Adipocyte (in vitro differentiated cells): ENCODE measurements around the gene HFE.
"Not testable (repeated sequence)": the region's sequence is repeated elsewhere in the genome, so short reads cannot be mapped to it uniquely, and the experiment has no call there.

ENCODE experiments used
- DNase-seq: peaks from one replicate; pipeline ENCODE4 v3.0.0-alpha.2; 2015; ENCODE audit warnings: low read depth
- H3K27me3 ChIP-seq: replicated peaks from 2 replicates; pipeline ENCODE4 v1.7.0; 2013; ENCODE audit warnings: mild to moderate bottlenecking, low read length, moderate library complexity; ENCODE audit not compliant: control insufficient read depth, insufficient read depth
- H3K36me3 ChIP-seq: 2 replicates; pipeline ENCODE4 v1.7.0; 2013; ENCODE audit warnings: low read length, mild to moderate bottlenecking, moderate library complexity; ENCODE audit not compliant: control insufficient read depth, insufficient read depth, severe bottlenecking
- H3K4me1 ChIP-seq: 2 replicates; pipeline ENCODE4 v1.7.0; 2013; ENCODE audit warnings: mild to moderate bottlenecking, low read length, moderate library complexity; ENCODE audit not compliant: control insufficient read depth, insufficient read depth
- H3K4me3 ChIP-seq: 2 replicates; pipeline ENCODE4 v1.7.0; 2013; ENCODE audit warnings: mild to moderate bottlenecking, low read length, moderate library complexity
- H3K9ac ChIP-seq: 2 replicates; pipeline ENCODE4 v1.7.0; 2013; ENCODE audit warnings: mild to moderate bottlenecking, low read length, moderate library complexity
- H3K9me3 ChIP-seq: 2 replicates; pipeline ENCODE4 v1.7.0; 2013; ENCODE audit warnings: mild to moderate bottlenecking, low read length, moderate library complexity; ENCODE audit not compliant: control insufficient read depth

Gene HFE, protein sequence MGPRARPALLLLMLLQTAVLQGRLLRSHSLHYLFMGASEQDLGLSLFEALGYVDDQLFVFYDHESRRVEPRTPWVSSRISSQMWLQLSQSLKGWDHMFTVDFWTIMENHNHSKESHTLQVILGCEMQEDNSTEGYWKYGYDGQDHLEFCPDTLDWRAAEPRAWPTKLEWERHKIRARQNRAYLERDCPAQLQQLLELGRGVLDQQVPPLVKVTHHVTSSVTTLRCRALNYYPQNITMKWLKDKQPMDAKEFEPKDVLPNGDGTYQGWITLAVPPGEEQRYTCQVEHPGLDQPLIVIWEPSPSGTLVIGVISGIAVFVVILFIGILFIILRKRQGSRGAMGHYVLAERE

DNA sequence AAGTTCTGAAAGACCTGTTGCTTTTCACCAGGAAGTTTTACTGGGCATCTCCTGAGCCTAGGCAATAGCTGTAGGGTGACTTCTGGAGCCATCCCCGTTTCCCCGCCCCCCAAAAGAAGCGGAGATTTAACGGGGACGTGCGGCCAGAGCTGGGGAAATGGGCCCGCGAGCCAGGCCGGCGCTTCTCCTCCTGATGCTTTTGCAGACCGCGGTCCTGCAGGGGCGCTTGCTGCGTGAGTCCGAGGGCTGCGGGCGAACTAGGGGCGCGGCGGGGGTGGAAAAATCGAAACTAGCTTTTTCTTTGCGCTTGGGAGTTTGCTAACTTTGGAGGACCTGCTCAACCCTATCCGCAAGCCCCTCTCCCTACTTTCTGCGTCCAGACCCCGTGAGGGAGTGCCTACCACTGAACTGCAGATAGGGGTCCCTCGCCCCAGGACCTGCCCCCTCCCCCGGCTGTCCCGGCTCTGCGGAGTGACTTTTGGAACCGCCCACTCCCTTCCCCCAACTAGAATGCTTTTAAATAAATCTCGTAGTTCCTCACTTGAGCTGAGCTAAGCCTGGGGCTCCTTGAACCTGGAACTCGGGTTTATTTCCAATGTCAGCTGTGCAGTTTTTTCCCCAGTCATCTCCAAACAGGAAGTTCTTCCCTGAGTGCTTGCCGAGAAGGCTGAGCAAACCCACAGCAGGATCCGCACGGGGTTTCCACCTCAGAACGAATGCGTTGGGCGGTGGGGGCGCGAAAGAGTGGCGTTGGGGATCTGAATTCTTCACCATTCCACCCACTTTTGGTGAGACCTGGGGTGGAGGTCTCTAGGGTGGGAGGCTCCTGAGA, at the start of gene HFE:
HFE (plus strand) TSS at position 146 of the 832 bp plus-strand sequence; CDS start at position 158, 12 bp downstream.
- DNase-seq, result peak; percentile 83
- Histone ChIP-seq H3K4me1 (peaks cover 20% of the 10 kb centered on the region), H3K4me3 (peak within 1 kb of the TSS; percentile 94), H3K36me3 (peaks cover 4% of the 10 kb centered on the region), H3K9ac (peak within 1 kb of the TSS; percentile 94), H3K27me3 (no peaks in the 10 kb centered on the region), H3K9me3 (no peaks in the 10 kb centered on the region)

DNA sequence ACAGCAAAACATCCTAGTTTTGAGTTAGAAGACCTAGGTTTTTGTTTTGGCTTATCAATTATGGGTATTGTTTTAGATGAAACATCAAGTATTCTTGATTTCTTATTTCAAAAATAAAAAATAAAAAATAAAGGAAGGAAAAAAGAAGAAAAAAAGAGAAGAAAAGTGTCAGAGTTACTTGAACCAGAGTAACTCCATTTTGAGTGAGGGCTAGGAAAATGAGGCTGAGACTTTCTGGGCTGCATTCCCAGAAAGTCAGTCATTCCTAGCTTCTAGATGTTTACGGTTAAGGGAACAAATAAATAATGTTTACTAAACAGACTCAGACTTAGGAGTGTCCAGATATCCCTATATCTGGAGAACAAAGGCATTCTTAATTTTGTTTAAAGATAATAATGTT, 45.3 kb upstream of the HFE start:
- no peak for DNase-seq
- H3K9me3 ChIP-seq, result no peaks in the 10 kb centered on the region
- H3K36me3 ChIP-seq, result no peaks in the 10 kb centered on the region
- no peak overlapping the region for H3K9ac ChIP-seq
- peaks cover 21% of the 10 kb centered on the region for H3K4me1 ChIP-seq
- H3K27me3 ChIP-seq, result no peaks in the 10 kb centered on the region
- H3K4me3 ChIP-seq, result no peak overlapping the region

DNA sequence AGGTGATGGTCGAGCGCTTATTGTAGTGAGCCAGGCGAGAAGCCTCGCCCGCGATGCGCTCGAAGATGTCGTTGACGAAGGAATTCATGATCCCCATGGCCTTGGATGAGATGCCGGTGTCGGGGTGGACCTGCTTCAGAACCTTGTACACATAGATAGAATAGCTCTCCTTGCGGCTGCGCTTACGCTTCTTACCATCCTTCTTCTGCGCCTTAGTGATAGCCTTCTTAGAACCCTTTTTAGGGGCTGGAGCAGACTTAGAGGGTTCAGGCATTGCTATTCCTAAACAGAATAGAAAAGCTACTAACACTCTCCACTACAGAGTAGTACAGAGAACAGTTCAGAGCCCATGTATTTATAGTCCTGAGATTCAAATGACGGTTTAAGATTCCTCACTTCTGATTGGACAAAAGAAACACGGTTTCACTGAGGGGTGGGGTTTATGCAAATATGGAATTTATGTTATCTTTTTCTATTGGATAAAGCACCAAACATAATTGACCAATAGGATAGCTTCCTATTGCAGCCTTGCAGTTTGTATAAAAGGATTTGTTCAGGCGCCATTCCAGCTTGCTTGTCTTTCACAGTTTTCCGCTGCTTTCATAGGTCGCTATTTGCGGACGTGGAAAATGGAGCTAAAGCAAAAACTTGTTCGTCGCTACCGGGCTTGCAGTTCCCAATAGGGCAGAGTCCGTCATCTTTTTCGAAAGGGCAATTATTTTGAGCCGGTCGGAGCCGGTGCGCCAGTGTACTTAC, 43.7 kb upstream of the HFE start:
- DNase-seq, result peak; percentile 98
- Histone ChIP-seq H3K27me3 (no peaks in the 10 kb centered on the region), H3K4me3 (peak overlapping the region; percentile 79), H3K36me3 (no peaks in the 10 kb centered on the region), H3K9me3 (no peaks in the 10 kb centered on the region), H3K9ac (peak overlapping the region; percentile 73), H3K4me1 (peaks cover 21% of the 10 kb centered on the region)

DNA sequence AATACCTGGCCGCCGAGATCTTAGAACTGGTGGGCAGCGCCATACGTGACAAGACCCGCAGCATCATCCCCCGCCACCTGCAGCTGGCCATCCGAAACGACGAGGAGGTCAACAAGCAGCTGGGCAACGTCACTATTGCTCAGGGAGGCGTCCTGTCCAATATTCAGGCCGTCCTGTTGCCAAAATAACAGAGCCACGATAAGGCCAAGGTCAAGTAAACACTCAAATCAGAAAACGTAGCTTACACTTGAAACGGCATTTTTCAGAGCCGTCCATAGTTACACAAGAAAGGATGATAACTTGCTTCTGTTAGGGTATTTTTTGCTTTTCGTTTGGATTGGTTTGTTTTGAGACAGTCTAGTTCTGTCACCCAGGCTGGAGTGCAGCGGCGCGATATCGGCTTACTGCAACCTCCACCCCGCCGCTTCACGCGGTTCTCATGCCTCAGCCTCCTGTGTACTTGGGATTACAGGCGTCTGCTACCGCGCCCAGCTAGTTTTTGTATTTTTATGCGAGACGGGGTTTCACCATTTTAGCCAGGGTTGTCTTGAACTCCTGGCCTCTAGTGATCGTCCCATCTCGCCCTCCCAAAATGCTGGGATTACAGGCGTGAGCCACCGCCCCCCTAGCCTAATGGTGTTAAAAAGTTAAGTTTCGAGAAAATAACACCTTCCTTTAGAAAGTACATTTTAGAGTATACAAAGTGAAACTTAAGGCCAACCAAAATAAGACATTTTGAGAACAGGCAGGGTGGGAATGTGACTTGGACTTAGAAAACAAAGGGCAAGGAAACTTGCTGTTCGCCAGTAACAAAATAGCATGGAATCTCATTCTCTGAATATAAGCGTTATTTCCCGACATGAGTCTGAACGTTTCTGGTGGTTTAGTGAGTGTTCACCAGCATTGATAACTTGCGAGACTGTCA, 42.8 kb upstream of the HFE start:
- Histone ChIP-seq H3K9ac (peak overlapping the region; percentile 73), H3K9me3 (no peaks in the 10 kb centered on the region), H3K4me3 (peak overlapping the region; percentile 79), H3K36me3 (no peaks in the 10 kb centered on the region), H3K4me1 (peaks cover 21% of the 10 kb centered on the region), H3K27me3 (no peaks in the 10 kb centered on the region)
- peak; percentile 72 for DNase-seq

DNA sequence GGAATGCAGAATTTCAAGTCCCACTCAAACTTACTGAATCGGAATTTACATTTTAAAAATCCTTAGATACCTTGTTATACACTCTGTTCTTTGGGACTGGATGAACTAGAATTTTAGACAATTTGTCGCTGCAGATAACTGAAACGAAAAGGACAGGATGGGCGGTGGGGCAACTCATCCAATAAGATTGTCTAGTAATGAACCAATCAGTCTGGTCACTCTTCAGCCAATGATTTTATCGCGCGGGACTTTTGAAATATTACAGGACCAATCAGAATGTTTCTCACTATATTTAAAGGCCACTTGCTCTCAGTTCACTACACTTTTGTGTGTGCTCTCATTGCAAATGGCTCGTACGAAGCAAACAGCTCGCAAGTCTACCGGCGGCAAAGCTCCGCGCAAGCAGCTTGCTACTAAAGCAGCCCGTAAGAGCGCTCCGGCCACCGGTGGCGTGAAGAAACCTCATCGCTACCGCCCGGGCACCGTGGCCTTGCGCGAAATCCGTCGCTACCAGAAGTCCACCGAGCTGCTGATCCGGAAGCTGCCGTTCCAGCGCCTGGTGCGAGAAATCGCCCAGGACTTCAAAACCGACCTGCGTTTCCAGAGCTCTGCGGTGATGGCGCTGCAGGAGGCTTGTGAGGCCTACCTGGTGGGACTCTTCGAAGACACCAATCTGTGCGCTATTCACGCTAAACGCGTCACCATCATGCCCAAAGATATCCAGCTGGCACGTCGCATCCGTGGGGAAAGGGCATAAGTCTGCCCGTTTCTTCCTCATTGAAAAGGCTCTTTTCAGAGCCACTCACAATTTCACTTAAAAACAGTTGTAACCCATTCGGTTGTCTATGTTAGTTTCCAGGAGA, 41.9 kb upstream of the HFE start:
- H3K4me3 ChIP-seq, result peak overlapping the region; percentile 79
- H3K9me3 ChIP-seq, result no peaks in the 10 kb centered on the region
- DNase-seq, result peak; percentile 97
- peak overlapping the region; percentile 73 for H3K9ac ChIP-seq
- H3K27me3 ChIP-seq, result no peaks in the 10 kb centered on the region
- no peaks in the 10 kb centered on the region for H3K36me3 ChIP-seq
- H3K4me1 ChIP-seq, result peaks cover 21% of the 10 kb centered on the region

DNA sequence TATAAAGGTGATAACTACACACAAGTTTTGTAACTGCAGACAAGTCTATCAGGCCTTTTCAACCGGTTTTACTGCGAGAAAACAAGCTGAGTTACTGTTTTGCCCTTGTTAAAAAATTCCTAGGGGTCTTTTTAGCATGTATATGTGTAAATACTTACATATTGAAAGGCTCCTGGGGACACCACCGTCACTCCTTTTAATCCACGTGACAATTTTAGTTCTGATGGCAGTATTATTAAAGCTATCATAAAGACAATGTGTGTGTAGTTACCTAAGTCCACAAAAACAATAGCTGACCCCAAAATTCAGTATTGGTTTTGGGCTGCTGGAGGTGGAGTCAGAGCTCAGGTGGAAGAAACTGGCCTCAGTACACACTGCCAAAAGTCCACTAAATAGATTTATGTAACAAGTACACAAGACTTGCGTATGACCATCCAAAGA, 41.3 kb upstream of the HFE start:
- Histone ChIP-seq H3K27me3 (no peaks in the 10 kb centered on the region), H3K36me3 (no peaks in the 10 kb centered on the region), H3K9me3 (no peaks in the 10 kb centered on the region), H3K4me1 (peaks cover 21% of the 10 kb centered on the region), H3K9ac (peak overlapping the region; percentile 73), H3K4me3 (peak overlapping the region; percentile 79)
- no peak for DNase-seq

DNA sequence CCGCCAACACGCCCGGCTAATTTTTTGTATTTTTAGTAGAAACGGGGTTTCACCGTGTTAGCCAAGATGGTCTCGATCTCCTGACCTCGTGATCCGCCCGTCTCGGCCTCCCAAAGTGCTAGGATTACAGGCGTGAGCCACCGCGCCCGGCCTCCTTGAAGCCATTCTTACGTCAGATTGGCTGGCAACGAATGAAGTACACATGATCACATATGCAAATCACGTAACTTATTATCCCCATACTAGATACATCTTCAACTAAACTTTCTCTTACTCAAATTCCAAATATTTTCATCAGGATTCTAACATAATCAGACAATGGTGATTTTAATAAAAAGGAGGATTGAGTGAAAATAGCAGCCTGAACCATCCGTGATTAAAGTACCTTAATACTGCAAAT, 39.9 kb upstream of the HFE start:
- DNase-seq, H3K4me3 ChIP-seq, H3K27me3 ChIP-seq, H3K9me3 ChIP-seq, H3K9ac ChIP-seq, H3K36me3 ChIP-seq: not testable (repeated sequence)
- H3K4me1 ChIP-seq, result peaks cover 21% of the 10 kb centered on the region

DNA sequence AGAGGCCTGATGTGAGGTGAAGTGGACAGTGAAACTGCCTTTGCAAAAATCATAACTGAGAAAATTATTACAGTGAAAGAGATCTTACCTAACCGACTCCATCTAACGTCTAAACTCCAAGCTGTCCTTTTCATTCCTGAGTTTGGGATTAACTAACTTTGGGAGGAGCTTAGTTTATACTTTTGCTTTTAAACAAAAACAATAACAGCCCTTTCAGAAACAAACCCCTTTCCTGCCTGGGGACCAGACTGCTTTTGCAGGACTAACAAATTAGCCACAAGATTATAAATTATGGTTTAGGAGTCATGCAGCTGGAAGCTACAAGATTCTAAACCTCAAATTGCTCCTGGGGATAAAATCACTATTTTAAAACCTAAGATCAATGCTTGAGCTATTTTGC, 38.6 kb upstream of the HFE start:
- no peaks in the 10 kb centered on the region for H3K36me3 ChIP-seq
- no peaks in the 10 kb centered on the region for H3K27me3 ChIP-seq
- DNase-seq, result no peak
- no peaks in the 10 kb centered on the region for H3K9me3 ChIP-seq
- no peak overlapping the region for H3K4me3 ChIP-seq
- H3K4me1 ChIP-seq, result peaks cover 15% of the 10 kb centered on the region
- no peak overlapping the region for H3K9ac ChIP-seq

DNA sequence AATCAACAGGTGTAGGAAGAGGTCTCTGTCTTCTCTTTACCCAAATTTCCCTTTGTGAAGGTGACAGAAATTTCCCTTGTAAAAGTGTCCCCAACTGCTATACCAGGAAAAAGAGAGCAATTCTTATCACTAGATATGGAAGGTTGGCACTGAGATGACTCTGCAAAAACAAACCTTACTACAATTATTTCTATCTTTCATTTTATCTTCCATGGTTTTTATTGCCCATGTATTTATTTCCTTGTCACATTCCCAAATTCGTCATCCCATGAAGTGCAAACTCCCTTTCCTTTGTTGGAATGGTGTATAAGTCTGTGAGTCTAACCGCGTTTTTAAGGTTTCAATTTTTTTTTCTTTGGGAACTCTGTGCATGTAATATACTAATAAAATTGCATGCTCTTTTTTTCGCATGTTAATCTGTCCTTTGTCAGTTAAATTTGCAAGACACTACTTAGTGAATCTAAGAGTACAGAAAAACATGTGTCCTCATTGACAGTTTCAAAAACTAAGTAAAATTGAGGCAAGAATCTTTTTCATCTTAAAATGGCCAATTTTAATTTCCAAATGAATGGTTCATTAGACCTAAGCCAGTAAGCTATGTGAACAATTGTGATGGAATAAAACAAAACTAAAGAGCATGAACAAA, 35.4 kb upstream of the HFE start:
- Histone ChIP-seq H3K4me3 (no peak overlapping the region), H3K36me3 (no peaks in the 10 kb centered on the region), H3K9ac (no peak overlapping the region), H3K4me1 (peaks cover 5% of the 10 kb centered on the region), H3K27me3 (no peaks in the 10 kb centered on the region), H3K9me3 (no peaks in the 10 kb centered on the region)
- DNase-seq, result no peak
